HEK293 (cell line): Measurements from ENCODE around the gene ZCCHC24.

Experiments
- BCL11A ChIP-seq: fragments of 450-650 bp; formaldehyde crosslinking; IDR thresholded peaks from 2 replicates; pipeline ENCODE4 v1.5.1; 2016; ENCODE audit warnings: low read depth, missing biosample characterization, missing genetic modification characterization
- BCL11B ChIP-seq: fragments of 450-650 bp; formaldehyde crosslinking; IDR thresholded peaks from 2 replicates; pipeline ENCODE4 v1.5.1; 2016; ENCODE audit warnings: low read depth, missing biosample characterization, missing genetic modification characterization
- GFI1B ChIP-seq: fragments of 450-650 bp; formaldehyde crosslinking; IDR thresholded peaks from 2 replicates; pipeline ENCODE4 v1.5.1; 2016; ENCODE audit warnings: missing biosample characterization, missing genetic modification characterization
- GLI4 ChIP-seq: fragments of 450-650 bp; formaldehyde crosslinking; IDR thresholded peaks from 2 replicates; pipeline ENCODE4 v1.5.1; 2016; ENCODE audit warnings: missing biosample characterization, missing genetic modification characterization
- IKZF3 ChIP-seq: fragments of 450-650 bp; IDR thresholded peaks from 2 replicates; pipeline ENCODE4 v1.5.0; 2018; ENCODE audit warnings: missing biosample characterization, mild to moderate bottlenecking, missing genetic modification characterization, moderate library complexity
- MYNN ChIP-seq: fragments of 450-650 bp; formaldehyde crosslinking; IDR thresholded peaks from 2 replicates; pipeline ENCODE4 v1.5.1; 2016; ENCODE audit warnings: missing biosample characterization, missing genetic modification characterization, borderline replicate concordance
- OSR2 ChIP-seq: fragments of 450-650 bp; formaldehyde crosslinking; IDR thresholded peaks from 2 replicates; pipeline ENCODE4 v1.5.1; 2016; ENCODE audit warnings: missing biosample characterization, missing genetic modification characterization
- OVOL3 ChIP-seq: fragments of 450-650 bp; formaldehyde crosslinking; IDR thresholded peaks from 2 replicates; pipeline ENCODE4 v1.5.1; 2016; ENCODE audit warnings: missing biosample characterization, missing genetic modification characterization
- PRDM1 ChIP-seq: fragments of 450-650 bp; formaldehyde crosslinking; IDR thresholded peaks from 2 replicates; pipeline ENCODE4; 2016; ENCODE audit warnings: missing biosample characterization, missing genetic modification characterization
- PRDM10 ChIP-seq: fragments of 450-650 bp; formaldehyde crosslinking; IDR thresholded peaks from 2 replicates; pipeline ENCODE4 v1.5.1; 2016; ENCODE audit warnings: missing biosample characterization, missing genetic modification characterization
- TCF7L2 ChIP-seq: IDR thresholded peaks from 2 replicates; pipeline ENCODE4 v1.6.1; 2011; ENCODE audit warnings: low read depth, mild to moderate bottlenecking, inconsistent platforms, low read length, moderate library complexity, borderline replicate concordance
- WT1 ChIP-seq: fragments of 450-650 bp; formaldehyde crosslinking; IDR thresholded peaks from 2 replicates; pipeline ENCODE4 v1.5.1; 2016; ENCODE audit warnings: missing biosample characterization, missing genetic modification characterization
- ZBTB11 ChIP-seq: fragments of 450-650 bp; formaldehyde crosslinking; conservative IDR thresholded peaks from 2 replicates; pipeline ENCODE4 v1.5.1; 2016; ENCODE audit warnings: low read depth, missing biosample characterization, missing genetic modification characterization
- ZNF184 ChIP-seq: fragments of 450-650 bp; IDR thresholded peaks from 2 replicates; pipeline ENCODE4 v1.5.1; 2018; ENCODE audit warnings: missing biosample characterization, mild to moderate bottlenecking, missing genetic modification characterization
- ZNF2 ChIP-seq: fragments of 450-650 bp; formaldehyde crosslinking; IDR thresholded peaks from 2 replicates; pipeline ENCODE4 v1.5.1; 2016; ENCODE audit warnings: missing biosample characterization, missing genetic modification characterization
- ZNF266 ChIP-seq: fragments of 450-650 bp; formaldehyde crosslinking; IDR thresholded peaks from 2 replicates; pipeline ENCODE4 v1.5.1; 2016; ENCODE audit warnings: missing biosample characterization, missing genetic modification characterization, low read depth
- ZNF335 ChIP-seq: fragments of 450-650 bp; formaldehyde crosslinking; conservative IDR thresholded peaks from 2 replicates; pipeline ENCODE4 v1.5.1; 2016; ENCODE audit warnings: missing biosample characterization, missing genetic modification characterization
- ZNF354C ChIP-seq: fragments of 450-650 bp; formaldehyde crosslinking; IDR thresholded peaks from 2 replicates; pipeline ENCODE4 v1.5.1; 2016; ENCODE audit warnings: missing biosample characterization, missing genetic modification characterization, low read depth, borderline replicate concordance
- ZNF366 ChIP-seq: fragments of 450-650 bp; formaldehyde crosslinking; conservative IDR thresholded peaks from 2 replicates; pipeline ENCODE4 v1.5.1; 2016; ENCODE audit warnings: missing biosample characterization, missing genetic modification characterization
- ZNF391 ChIP-seq: fragments of 450-650 bp; formaldehyde crosslinking; IDR thresholded peaks from 2 replicates; pipeline ENCODE4 v1.5.1; 2016; ENCODE audit warnings: low read depth, missing biosample characterization, missing genetic modification characterization, borderline replicate concordance
- ZNF394 ChIP-seq: fragments of 450-650 bp; formaldehyde crosslinking; IDR thresholded peaks from 2 replicates; pipeline ENCODE4 v1.5.1; 2016; ENCODE audit warnings: missing biosample characterization, missing genetic modification characterization, mild to moderate bottlenecking, moderate library complexity, borderline replicate concordance
- ZNF610 ChIP-seq: fragments of 450-650 bp; formaldehyde crosslinking; IDR thresholded peaks from 2 replicates; pipeline ENCODE4 v1.5.1; 2016; ENCODE audit warnings: missing biosample characterization, missing genetic modification characterization, borderline replicate concordance
- ZNF654 ChIP-seq: fragments of 450-650 bp; formaldehyde crosslinking; IDR thresholded peaks from 2 replicates; pipeline ENCODE4 v1.5.1; 2016; ENCODE audit warnings: low read depth, missing biosample characterization, missing genetic modification characterization
- ZNF704 ChIP-seq: fragments of 450-650 bp; formaldehyde crosslinking; IDR thresholded peaks from 2 replicates; pipeline ENCODE4 v1.5.1; 2016; ENCODE audit warnings: missing biosample characterization, missing genetic modification characterization
- ZNF791 ChIP-seq: fragments of 450-650 bp; formaldehyde crosslinking; IDR thresholded peaks from 2 replicates; pipeline ENCODE4 v1.5.1; 2016; ENCODE audit warnings: missing biosample characterization, missing genetic modification characterization
- ZNF792 ChIP-seq: fragments of 450-650 bp; formaldehyde crosslinking; IDR thresholded peaks from 2 replicates; pipeline ENCODE4 v1.5.1; 2016; ENCODE audit warnings: missing biosample characterization, missing genetic modification characterization
- ZNF843 ChIP-seq: fragments of 450-650 bp; formaldehyde crosslinking; IDR thresholded peaks from 2 replicates; pipeline ENCODE4 v1.5.1; 2016; ENCODE audit warnings: missing biosample characterization, missing genetic modification characterization
- ZSCAN18 ChIP-seq: fragments of 450-650 bp; formaldehyde crosslinking; IDR thresholded peaks from 2 replicates; pipeline ENCODE4 v1.5.1; 2016; ENCODE audit warnings: missing biosample characterization, missing genetic modification characterization
- ZXDB ChIP-seq: fragments of 450-650 bp; formaldehyde crosslinking; IDR thresholded peaks from 2 replicates; pipeline ENCODE4 v1.5.1; 2016; ENCODE audit warnings: missing biosample characterization, missing genetic modification characterization

ZCCHC24 gene

GRCh38 chr10:79445977-79446757, 743 bp upstream of the ZCCHC24 start (continued):
- TF ChIP-seq ZNF791 (tag by site-specific recombination) (peak; percentile 81; the same call in 1 of the 2 replicates), ZNF654 (tag by site-specific recombination) (peak; percentile 13; the same call in 1 of the 2 replicates), MYNN (tag by site-specific recombination) (no peak), TCF7L2 (no peak), IKZF3 (tag by site-specific recombination) (0 out of 2 replicates have a peak, but pooled peaks have one; percentile 15), ZNF266 (tag by site-specific recombination) (no peak), ZBTB11 (tag by site-specific recombination) (no peak; the same call in 1 of the 2 replicates), ZNF335 (peak; percentile 90), OSR2 (tag by site-specific recombination) (peak; percentile 34; the same call in 1 of the 2 replicates), GFI1B (tag by site-specific recombination) (no peak; the same call in 1 of the 2 replicates), ZNF354C (tag by site-specific recombination) (no peak), BCL11A (peak; percentile 90), ZNF610 (tag by site-specific recombination) (peak; percentile 63; the same call in 1 of the 2 replicates), ZXDB (tag by site-specific recombination) (peak; percentile 84), PRDM1 (tag by site-specific recombination) (peak; percentile 100), ZNF394 (tag by site-specific recombination) (peak; percentile 89), ZNF792 (tag by site-specific recombination) (peak; percentile 65; the same call in 1 of the 2 replicates), ZNF843 (tag by site-specific recombination) (peak; percentile 82; the same call in 1 of the 2 replicates), ZNF2 (peak; percentile 99), WT1 (tag by site-specific recombination) (peak; percentile 77), ZNF704 (tag by site-specific recombination) (no peak), BCL11B (tag by site-specific recombination) (peak; percentile 31), PRDM10 (tag by site-specific recombination) (peak; percentile 95), ZNF391 (tag by site-specific recombination) (peak; percentile 95), ZNF366 (peak; percentile 100), ZNF184 (tag by site-specific recombination) (no peak), OVOL3 (tag by site-specific recombination) (peak; percentile 72; the same call in 1 of the 2 replicates), ZSCAN18 (tag by site-specific recombination) (peak; percentile 82; the same call in 1 of the 2 replicates), GLI4 (peak; percentile 93)
